Left renal pelvis (tissue), 4 donors: ENCODE measurements around the gene CMTM7. TPM values are rescaled to one million over a fixed set of nuclear protein-coding genes. Genes with fewer than 3 reads are reported as not detected.

ENCODE experiments used
- polyA plus RNA-seq, 4 donors: library from polyadenylated mRNA; unstranded; fragments of 120-200 nt; gene quantifications; one replicate each; pipeline ENCODE4 v1.2.1, GENCODE V29; 2013; ENCODE audit not compliant: insufficient read length in 4 of 4

CMTM7 gene
- polyA plus RNA-seq, 4 donors = 29.1 to 53.8 (median 43.1) TPM

Other genes with a start within 250 kb of the CMTM7 start
- gene CMTM8, start 153.2 kb upstream of the CMTM7 start, polyA plus RNA-seq = 10 to 100 TPM in 2 of 4 donors, 1 to 10 TPM in 2; 8.0 to 12.6 (median 10.6) TPM
- 100 to 1,000 TPM in 1 of 4 donors, 10 to 100 TPM in 3; 56.6 to 101 (median 76.0) TPM for gene CMTM6, start 111.0 kb downstream of the CMTM7 start, polyA plus RNA-seq
- gene DYNC1LI1, start 179.0 kb downstream of the CMTM7 start, polyA plus RNA-seq = 10 to 100 TPM; 31.1 to 44.0 (median 40.1) TPM